H1 (cell line): ENCODE results near the gene DBET. TPM values are rescaled to one million over a fixed set of nuclear protein-coding genes. Genes with fewer than 3 reads are reported as not detected.

Experiments
- CTCF ChIA-PET: fragments of 300-600 bp; sonication (Branson Sonifier 250); formaldehyde crosslinking; loops from one replicate; lab custom pipeline; 2021; ENCODE audit not compliant: partially characterized antibody; lab: Charles Lee
- POLR2A ChIA-PET: fragments of 300-600 bp; sonication (Branson Sonifier 250); formaldehyde crosslinking; loops from one replicate; lab custom pipeline; 2021; ENCODE audit warnings: inconsistent platforms; ENCODE audit not compliant: partially characterized antibody; lab: Charles Lee
- DNase-seq, 2 experiments: peaks; one replicate each; pipeline versions ENCODE4 v3.0.0 to v3.0.0-alpha.2; 2010 to 2022; ENCODE audit warnings: low spot score in 2 of 2, low read depth in 1 of 2, mixed read lengths in 1 of 2
- FAIRE-seq: peaks from 2 replicates; lab custom pipeline; 2011; peaks lifted over from hg19 to GRCh38; lab: Jason Lieb, UNC
- H2AFZ ChIP-seq: 2 replicates; pipeline ENCODE4 v1.8.1; 2012; ENCODE audit warnings: low read length, inconsistent platforms
- H2AK5ac ChIP-seq: 2 replicates; pipeline ENCODE4 v1.6.1; 2013; ENCODE audit warnings: low read depth, low read length
- H2BK120ac ChIP-seq: replicated peaks from 2 replicates; pipeline ENCODE3; 2013; ENCODE audit warnings: low read depth, low read length, inconsistent platforms
- H2BK12ac ChIP-seq: 2 replicates; pipeline ENCODE4 v1.6.1; 2013; ENCODE audit warnings: low read depth, low read length
- H2BK15ac ChIP-seq: 2 replicates; pipeline ENCODE4 v1.6.1; 2013; ENCODE audit warnings: low read length
- H2BK20ac ChIP-seq: 2 replicates; pipeline ENCODE4 v1.6.1; 2013; ENCODE audit warnings: low read length
- H2BK5ac ChIP-seq: 2 replicates; pipeline ENCODE4 v1.6.1; 2013; ENCODE audit warnings: low read depth, low read length
- H3K14ac ChIP-seq: 2 replicates; pipeline ENCODE4 v1.6.1; 2013; ENCODE audit warnings: inconsistent platforms; ENCODE audit not compliant: insufficient read length
- H3K18ac ChIP-seq: 2 replicates; pipeline ENCODE4 v1.6.1; 2013; ENCODE audit warnings: low read length; ENCODE audit errors: extremely low read depth
- H3K23ac ChIP-seq: 2 replicates; pipeline ENCODE4 v1.6.1; 2013; ENCODE audit warnings: inconsistent platforms; ENCODE audit not compliant: insufficient read length
- H3K23me2 ChIP-seq: 2 replicates; pipeline ENCODE4 v1.6.1; 2013; ENCODE audit warnings: low read depth, low read length
- H3K27ac ChIP-seq: 2 replicates; pipeline ENCODE4 v1.6.1; 2011; ENCODE audit warnings: low read depth, low read length, inconsistent platforms
- H3K27me3 ChIP-seq, 4 experiments: replicated peaks in 1 of 4; 1 replicate in 1 of 4; 2 replicates in 3 of 4; pipeline versions ENCODE4 v1.6.1 to v1.8.1; 2011 to 2013; ENCODE audit warnings: low read length in 3 of 4, mild to moderate bottlenecking in 3 of 4, inconsistent platforms in 2 of 4, mixed read lengths in 2 of 4, moderate library complexity in 1 of 4; ENCODE audit not compliant: control insufficient read depth in 3 of 4, insufficient read depth in 3 of 4; ENCODE audit errors: extremely low read depth in 1 of 4
- H3K36me3 ChIP-seq, 4 experiments: 2 replicates each; pipeline versions ENCODE4 v1.6.1 to v1.8.1; 2011 to 2013; ENCODE audit warnings: mild to moderate bottlenecking in 4 of 4, low read length in 3 of 4, moderate library complexity in 2 of 4, control low read depth in 1 of 4, inconsistent platforms in 1 of 4; ENCODE audit not compliant: insufficient read depth in 4 of 4, control insufficient read depth in 2 of 4
- H3K4ac ChIP-seq: replicated peaks from 2 replicates; pipeline ENCODE3; 2013; ENCODE audit warnings: low read length, low read depth, mixed read lengths, inconsistent platforms; ENCODE audit not compliant: insufficient read length
- H3K4me1 ChIP-seq, 4 experiments: replicated peaks in 1 of 4; 1 replicate in 1 of 4; 2 replicates in 3 of 4; pipeline versions ENCODE4 v1.6.1 to v1.8.1; 2011 to 2013; ENCODE audit warnings: low read length in 3 of 4, inconsistent platforms in 2 of 4, mixed read lengths in 1 of 4; ENCODE audit not compliant: insufficient read depth in 4 of 4, control insufficient read depth in 3 of 4
- H3K4me2 ChIP-seq, 2 experiments: 2 replicates each; pipeline versions ENCODE4 v1.6.1 to v1.8.1; 2011 to 2013; ENCODE audit warnings: low read depth in 2 of 2, low read length in 2 of 2, control low read depth in 1 of 2, inconsistent platforms in 1 of 2, mild to moderate bottlenecking in 1 of 2; ENCODE audit not compliant: insufficient read depth in 1 of 2
- H3K4me3 ChIP-seq, 4 experiments: fragments of 200-600, 300-600 bp in 1 of 4; sonication (generic), shearing (Covaris generic), sonication (Bioruptor Twin) in 1 of 4; 2 replicates each; pipeline versions ENCODE4 v1.5.1 to v1.8.1; 2011 to 2016; ENCODE audit warnings: low read length in 4 of 4, low read depth in 3 of 4, control low read depth in 2 of 4, inconsistent platforms in 2 of 4, mild to moderate bottlenecking in 2 of 4, mixed read lengths in 1 of 4, moderate library complexity in 1 of 4; ENCODE audit not compliant: insufficient read depth in 2 of 4; ENCODE audit errors: extremely low read depth in 1 of 4
- H3K56ac ChIP-seq: replicated peaks from 2 replicates; pipeline ENCODE3; 2013; ENCODE audit warnings: low read depth, mild to moderate bottlenecking, mixed read lengths, low read length, inconsistent platforms; ENCODE audit not compliant: insufficient read length
- H3K79me1 ChIP-seq: 2 replicates; pipeline ENCODE4 v1.6.1; 2013; ENCODE audit warnings: low read depth, low read length, control low read depth
- H3K79me2 ChIP-seq, 2 experiments: 2 replicates each; pipeline versions ENCODE4 v1.6.1 to v1.8.1; 2012 to 2013; ENCODE audit warnings: low read length in 2 of 2, mild to moderate bottlenecking in 2 of 2, inconsistent platforms in 1 of 2; ENCODE audit not compliant: insufficient read depth in 2 of 2, control insufficient read depth in 1 of 2
- H3K9ac ChIP-seq, 4 experiments: replicated peaks in 1 of 4; 1 replicate in 1 of 4; 2 replicates in 3 of 4; pipeline versions ENCODE4 v1.6.1 to v1.8.1; 2011 to 2013; ENCODE audit warnings: low read depth in 3 of 4, low read length in 3 of 4, control low read depth in 2 of 4, mild to moderate bottlenecking in 2 of 4, moderate library complexity in 2 of 4, inconsistent platforms in 1 of 4; ENCODE audit errors: extremely low read depth in 1 of 4
- H3K9me3 ChIP-seq, 2 experiments: 2 replicates each; pipeline versions ENCODE4 v1.6.1 to v1.8.1; 2012 to 2013; ENCODE audit warnings: mild to moderate bottlenecking in 2 of 2, moderate library complexity in 2 of 2, control low read depth in 1 of 2, inconsistent platforms in 1 of 2, low read depth in 1 of 2, low read length in 1 of 2, mixed read lengths in 1 of 2; ENCODE audit not compliant: insufficient read depth in 2 of 2
- H4K20me1 ChIP-seq, 2 experiments: replicated peaks in 1 of 2; 2 replicates each; pipeline versions ENCODE3 to v1.8.1; 2011 to 2013; ENCODE audit warnings: inconsistent platforms in 2 of 2, low read length in 2 of 2, mild to moderate bottlenecking in 1 of 2; ENCODE audit not compliant: insufficient read depth in 2 of 2, control insufficient read depth in 1 of 2
- H4K5ac ChIP-seq: 2 replicates; pipeline ENCODE4 v1.6.1; 2013; ENCODE audit warnings: low read length, low read depth, mixed read lengths, inconsistent platforms; ENCODE audit not compliant: insufficient read length
- H4K8ac ChIP-seq: 2 replicates; pipeline ENCODE4 v1.8.0; 2013; ENCODE audit warnings: mild to moderate bottlenecking, moderate library complexity, low read length, inconsistent platforms; ENCODE audit not compliant: insufficient read depth; ENCODE audit errors: extremely low read depth
- H4K91ac ChIP-seq: replicated peaks from 2 replicates; pipeline ENCODE3; 2013; ENCODE audit warnings: low read length, mixed read lengths, inconsistent platforms; ENCODE audit not compliant: insufficient read length
- ASH2L ChIP-seq: fragments of 200-600, 300-600 bp; sonication (generic); IDR thresholded peaks from one replicate; pipeline ENCODE4 v1.7.1; 2017; ENCODE audit warnings: low read length
- CTBP2 ChIP-seq: IDR thresholded peaks from 2 replicates; pipeline ENCODE4 v1.7.0; 2011; ENCODE audit warnings: borderline replicate concordance, mild to moderate bottlenecking, moderate library complexity, mixed read lengths, low read length; ENCODE audit not compliant: insufficient read depth, insufficient read length
- EGR1 ChIP-seq: IDR thresholded peaks from 2 replicates; pipeline ENCODE4 v1.6.1; 2011; ENCODE audit warnings: low read depth, low read length, borderline replicate concordance
- POLR2AphosphoS5 ChIP-seq: IDR thresholded peaks from 2 replicates; pipeline ENCODE4 v1.6.1; 2011; ENCODE audit warnings: low read depth, low read length
- RBBP5 ChIP-seq: IDR thresholded peaks from 2 replicates; pipeline ENCODE4 v1.7.1; 2012; ENCODE audit warnings: low read depth, mild to moderate bottlenecking, inconsistent platforms, low read length, moderate library complexity, borderline replicate concordance
- SP1 ChIP-seq: IDR thresholded peaks from 2 replicates; pipeline ENCODE4 v1.6.1; 2011; ENCODE audit warnings: low read depth, low read length
- SUZ12 ChIP-seq: fragments of 200-600 bp; sonication (generic); IDR thresholded peaks from 2 replicates; pipeline ENCODE4 v1.6.1; 2012; ENCODE audit warnings: mild to moderate bottlenecking, inconsistent platforms, low read length, moderate library complexity, mixed read lengths
- TCF12 ChIP-seq: IDR thresholded peaks from 2 replicates; pipeline ENCODE4 v1.6.1; 2011; ENCODE audit warnings: low read depth, mild to moderate bottlenecking, low read length
- WGBS, 2 experiments: shearing (Covaris generic) in 1 of 2; methylation state at CpG; one replicate each; pipeline versions ENCODE4 v1.1.6 to v1.1.7; 2013 to 2015; ENCODE audit warnings: low lambda C conversion rate in 2 of 2, mixed read lengths in 2 of 2, inconsistent platforms in 1 of 2, low coverage in 1 of 2, missing lambda C conversion rate in 1 of 2; ENCODE audit not compliant: insufficient replicate concordance in 2 of 2, insufficient coverage in 1 of 2, insufficient read length in 1 of 2; ENCODE audit errors: extremely low coverage in 1 of 2, missing lambda C conversion rate in 1 of 2; 5-methylcytosine and 5-hydroxymethylcytosine counted together
- polyA plus RNA-seq, 7 experiments: library from polyadenylated mRNA; depleted of rRNA in 3 of 7; stranded (reverse) in 5 of 7; unstranded in 2 of 7; fragments of >200 nt in 5 of 7; fragments of 200-250 nt in 2 of 7; gene quantifications; 1 replicate in 5 of 7; 2 replicates in 1 of 7; 4 replicates in 1 of 7; pipeline versions ENCODE4 v1.2.1 to v1.2.3, GENCODE V29; 2011 to 2013; ENCODE audit warnings: missing spikeins in 2 of 7, mixed read lengths in 2 of 7
- total RNA-seq: library from RNA; stranded (reverse); fragmentation: NEBNext Ultra II Directional; extraction: Animal tissue kit (Norgen Biotek cat#: 25700); gene quantifications from 2 replicates; pipeline ENCODE4 v1.2.1, GENCODE V29; 2021
- TF ChIP-seq, protein P1 (sequence below): IDR thresholded peaks from 2 replicates; pipeline ENCODE4 v1.6.1; 2011; ENCODE audit warnings: low read length, improper control_type of control experiment
- TF ChIP-seq, protein P2 (sequence below): IDR thresholded peaks from 2 replicates; pipeline ENCODE4 v1.6.1; 2012; ENCODE audit warnings: inconsistent platforms

The DBET gene
- total and polyA plus RNA-seq, 2 of the 8 experiments (the other 6 are each of a cell fraction or from before 2014, with no cell fraction given), result not detected

DNA sequence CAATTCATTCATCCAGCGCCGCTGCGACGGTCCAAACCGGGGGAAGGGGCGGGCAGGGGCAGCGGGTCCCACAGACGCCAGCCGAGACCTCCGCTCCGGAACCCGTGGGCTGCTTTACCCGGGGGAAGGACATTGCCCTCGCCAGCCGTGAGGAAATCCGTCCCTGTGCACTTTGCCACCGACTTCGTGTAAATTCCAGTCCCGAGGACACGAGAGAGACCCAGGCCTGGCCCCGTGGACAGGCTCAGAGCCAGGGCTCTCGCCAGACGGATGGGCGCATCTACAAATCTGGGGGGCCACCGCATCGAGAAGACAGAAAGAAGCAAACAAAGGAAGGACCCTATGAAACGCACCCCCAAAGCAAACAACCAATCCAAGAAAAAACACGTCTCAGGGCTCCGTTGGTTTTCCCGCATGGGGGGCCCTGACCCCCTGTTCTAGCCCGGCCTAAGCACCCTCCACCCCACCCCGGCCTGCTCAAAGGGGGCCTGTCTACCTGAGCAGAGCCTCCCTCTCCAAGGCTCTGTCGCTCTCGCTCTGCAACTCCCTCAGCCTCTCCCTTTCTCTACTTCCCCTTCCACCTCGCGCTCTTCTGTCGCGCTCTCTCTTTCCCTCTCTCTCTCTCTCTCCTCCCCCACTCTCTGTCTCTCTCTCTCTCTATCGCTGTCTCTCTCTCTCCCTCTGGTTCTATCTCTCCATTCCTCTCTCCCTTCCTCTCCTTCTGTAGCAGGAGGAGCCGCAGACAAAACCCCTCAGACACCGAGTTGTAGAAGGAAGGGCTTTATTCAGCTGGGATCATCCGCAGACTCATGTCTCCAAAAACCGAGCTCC is 48.5 kb upstream of the DBET start:
- H3K56ac ChIP-seq, result no peak overlapping the region
- peaks cover 0 to 4% (median 0%) of the 10 kb centered on the region in 4 experiments; a peak in 1 of 8 replicates for H3K36me3 ChIP-seq
- H3K14ac ChIP-seq, result no peak overlapping the region
- H2AK5ac ChIP-seq, result no peak overlapping the region
- 9% methylated on average over 41 of the region's 43 CpGs; no CpG with 5 or more reads in 1 of the 2 experiments for WGBS, 2 experiments
- H2BK20ac ChIP-seq, result no peak overlapping the region
- H3K4ac ChIP-seq, result no peak overlapping the region
- no peak overlapping the region; the same call in 1 of the 2 replicates for H4K8ac ChIP-seq
- H3K9ac ChIP-seq, result no peak overlapping the region
- H3K79me1 ChIP-seq, result no peaks in the 10 kb centered on the region
- peak overlapping the region; percentile 29 to 66 (median 44) for H3K4me3 ChIP-seq
- H4K20me1 ChIP-seq, result peaks cover 1 to 5% of the 10 kb centered on the region in 2 experiments
- peaks cover 57 to 82% (median 68%) of the 10 kb centered on the region in 4 experiments; a peak in 6 of 7 replicates for H3K27me3 ChIP-seq
- H3K27ac ChIP-seq, result no peak overlapping the region
- H2BK12ac ChIP-seq, result no peak overlapping the region
- H2BK15ac ChIP-seq, result no peak overlapping the region
- no peaks in the 10 kb centered on the region; a peak in 1 of 4 replicates for H3K9me3 ChIP-seq
- H3K23ac ChIP-seq, result no peak overlapping the region
- H3K4me2 ChIP-seq, result peak overlapping the region; percentile 70 to 91
- H4K91ac ChIP-seq, result no peak overlapping the region
- FAIRE-seq (no peak), DNase-seq (peak in 1 of 2 experiments; percentile 71)
- H2BK5ac ChIP-seq, result no peak overlapping the region
- H3K79me2 ChIP-seq, result no peaks in the 10 kb centered on the region
- H4K5ac ChIP-seq, result no peak overlapping the region
- peaks cover 5 to 30% (median 15%) of the 10 kb centered on the region in 4 experiments for H3K4me1 ChIP-seq
- no peak overlapping the region for H3K18ac ChIP-seq
- no peak overlapping the region for H2BK120ac ChIP-seq
- H3K23me2 ChIP-seq, result peaks cover 2% of the 10 kb centered on the region; the same call in 1 of the 2 replicates
- CTCF ChIA-PET, result no interaction called here
- POLR2A ChIA-PET, result no interaction called here
- peak overlapping the region; percentile 6; the same call in 1 of the 2 replicates for H2AFZ ChIP-seq
- TF ChIP-seq RBBP5, result peak; percentile 65
- peak; percentile 23 for TF ChIP-seq CTBP2
- no peak for TF ChIP-seq POLR2AphosphoS5
- peak; percentile 80 for TF ChIP-seq SUZ12
- TF ChIP-seq TCF12, result peak; percentile 43; the same call in 1 of the 2 replicates
- TF ChIP-seq, protein P1, sequence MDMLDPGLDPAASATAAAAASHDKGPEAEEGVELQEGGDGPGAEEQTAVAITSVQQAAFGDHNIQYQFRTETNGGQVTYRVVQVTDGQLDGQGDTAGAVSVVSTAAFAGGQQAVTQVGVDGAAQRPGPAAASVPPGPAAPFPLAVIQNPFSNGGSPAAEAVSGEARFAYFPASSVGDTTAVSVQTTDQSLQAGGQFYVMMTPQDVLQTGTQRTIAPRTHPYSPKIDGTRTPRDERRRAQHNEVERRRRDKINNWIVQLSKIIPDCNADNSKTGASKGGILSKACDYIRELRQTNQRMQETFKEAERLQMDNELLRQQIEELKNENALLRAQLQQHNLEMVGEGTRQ, result no peak
- peak; percentile 93 for TF ChIP-seq EGR1
- TF ChIP-seq ASH2L, result no peak
- TF ChIP-seq, protein P2, sequence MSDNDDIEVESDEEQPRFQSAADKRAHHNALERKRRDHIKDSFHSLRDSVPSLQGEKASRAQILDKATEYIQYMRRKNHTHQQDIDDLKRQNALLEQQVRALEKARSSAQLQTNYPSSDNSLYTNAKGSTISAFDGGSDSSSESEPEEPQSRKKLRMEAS, result peak; percentile 34; the same call in 1 of the 2 replicates
- TF ChIP-seq SP1, result peak; percentile 58
